ENCODE data around the gene INTS3.
"Not testable (repeated sequence)": the region's sequence is repeated elsewhere in the genome, so short reads cannot be mapped to it uniquely, and the experiment has no call there.

INTS3 gene

DNA sequence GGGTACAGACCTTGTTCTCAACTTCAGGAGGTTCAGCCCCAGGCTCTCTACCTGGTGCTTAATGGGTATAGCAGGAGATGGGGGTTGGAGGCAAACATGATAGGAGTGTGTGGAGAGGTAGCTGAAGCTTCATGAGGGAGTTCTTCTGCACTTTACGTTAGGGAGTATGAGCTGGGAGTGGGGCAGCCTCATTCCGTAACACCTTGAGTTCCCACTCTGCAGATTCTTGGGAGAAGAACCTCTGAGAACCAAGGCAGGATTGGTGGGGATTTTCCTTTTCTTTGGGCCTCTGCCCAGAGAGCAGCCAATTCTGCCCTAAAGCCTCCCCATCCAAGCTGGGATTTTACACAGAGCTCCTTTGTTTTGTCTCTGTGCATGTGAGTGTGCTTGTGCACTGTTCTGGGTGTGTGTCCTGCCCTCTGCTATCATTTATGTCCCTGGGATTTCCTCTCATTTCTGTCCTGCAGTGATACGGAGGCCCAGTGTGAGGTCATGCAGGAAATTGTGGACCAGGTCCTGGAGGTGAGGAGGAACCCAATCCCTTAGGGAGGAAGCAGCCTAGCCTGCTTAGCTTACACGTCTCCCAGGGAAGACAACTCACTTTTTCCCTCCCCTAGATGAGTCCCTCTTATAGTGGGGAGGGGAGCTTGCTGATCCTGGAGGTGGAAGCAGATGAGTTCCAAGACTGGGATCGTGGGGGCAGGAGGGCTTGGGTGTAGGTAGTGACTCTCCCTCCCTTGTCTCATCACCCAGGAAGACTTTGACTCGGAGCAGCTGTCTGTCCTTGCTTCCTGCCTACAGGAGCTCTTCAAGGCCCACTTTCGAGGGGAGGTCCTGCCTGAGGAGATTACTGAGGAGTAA is 35.7 kb downstream of the INTS3 start:
- no peak for DNase-seq

DNA sequence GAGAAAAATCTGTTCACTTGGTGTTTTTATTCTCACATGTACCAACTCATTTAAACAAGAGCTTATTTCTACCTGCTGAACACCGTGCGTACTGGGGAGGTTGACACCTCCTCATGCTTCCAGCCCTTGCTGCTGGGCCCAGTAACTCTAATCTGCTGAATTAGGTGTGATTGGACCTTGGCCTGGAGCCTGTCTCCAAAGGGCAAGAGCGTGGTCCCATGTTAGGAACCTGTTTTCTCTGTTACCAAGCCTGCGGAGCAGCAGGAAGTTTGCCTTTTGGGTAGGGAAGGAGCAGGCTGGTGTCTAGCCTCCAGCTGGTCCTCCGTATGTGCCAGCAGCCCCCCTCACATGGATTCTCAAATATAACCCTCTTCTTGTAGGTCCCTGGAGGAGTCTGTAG is 36.5 kb downstream of the INTS3 start:
- DNase-seq = no peak

DNA sequence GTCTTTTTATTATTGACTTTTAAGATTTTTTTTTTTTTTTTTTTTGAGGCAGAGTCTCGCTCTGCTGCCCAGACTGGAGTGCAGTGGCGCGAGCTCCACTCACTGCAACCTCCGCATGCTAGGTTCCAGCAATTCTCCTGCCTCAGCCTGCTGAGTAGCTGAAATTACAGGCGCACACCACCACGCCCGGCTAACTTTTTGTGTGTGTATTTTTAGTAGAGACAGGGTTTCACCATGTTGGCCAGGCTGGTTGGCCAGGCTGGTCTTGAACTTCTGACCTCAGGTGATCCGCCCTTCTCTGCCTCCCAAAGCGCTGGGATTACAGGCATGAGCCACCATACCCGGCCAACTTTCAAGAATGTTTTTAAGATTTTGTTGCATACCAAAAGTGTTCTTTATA is 38.8 kb downstream of the INTS3 start:
- not testable (repeated sequence) for DNase-seq

DNA sequence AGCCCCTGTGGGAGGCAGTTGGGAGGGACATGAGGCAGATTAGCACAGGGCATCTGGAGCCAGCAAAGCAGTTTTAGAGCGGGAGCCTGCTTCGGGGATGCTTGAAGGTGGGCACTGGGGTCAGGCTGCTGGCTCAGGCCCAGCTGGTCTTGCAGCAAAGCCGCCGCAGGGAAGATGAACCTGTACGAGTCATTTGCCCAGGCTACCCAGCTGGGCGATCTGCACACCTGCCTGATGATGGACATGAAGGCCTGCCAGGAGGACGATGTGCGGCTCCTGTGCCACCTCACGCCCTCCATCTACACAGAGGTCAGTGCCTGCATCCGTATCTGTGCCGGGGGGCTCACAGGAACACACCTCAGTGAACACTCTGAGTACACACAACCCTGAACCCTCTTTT is 39.7 kb downstream of the INTS3 start:
- DNase-seq = no peak

DNA sequence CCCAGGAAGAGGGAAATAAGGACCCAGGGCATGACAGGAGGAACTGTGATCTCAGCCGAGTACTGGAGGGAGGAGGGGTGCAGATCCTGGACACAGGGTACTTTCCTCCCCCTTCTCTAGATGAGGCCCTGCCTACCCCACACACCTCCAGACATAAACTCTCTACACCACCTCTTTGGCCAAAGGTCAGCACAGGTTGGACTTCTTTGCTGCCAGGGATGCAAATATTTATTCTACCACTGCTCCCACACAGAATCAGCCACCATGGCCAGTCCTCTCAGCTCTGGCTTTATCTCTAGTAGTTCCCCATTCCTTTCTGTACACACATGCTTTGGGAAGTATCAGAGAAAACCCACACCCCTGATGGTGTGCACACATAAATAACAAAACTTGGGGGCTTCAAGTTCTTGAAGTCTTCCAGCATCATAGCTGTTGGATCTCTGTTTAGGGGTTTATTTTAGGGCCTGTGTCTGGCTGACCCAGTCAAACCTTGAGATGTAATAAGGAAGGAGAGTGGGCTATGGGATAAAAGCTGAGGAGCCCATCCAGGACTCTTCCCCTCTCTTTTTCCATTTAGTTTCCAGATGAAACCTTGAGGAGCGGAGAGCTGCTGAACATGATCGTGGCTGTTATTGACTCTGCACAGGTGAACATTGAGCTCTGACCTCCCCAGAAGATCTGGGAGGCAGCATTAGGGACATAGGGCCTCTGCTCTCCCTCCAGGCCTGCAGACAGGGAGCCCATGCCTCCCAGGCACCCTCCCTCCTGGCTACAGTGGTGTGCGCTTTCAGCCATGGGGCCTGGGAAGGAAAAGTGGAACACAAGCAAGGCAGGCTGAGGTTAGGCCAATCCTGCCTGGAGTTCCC is 40.7 kb downstream of the INTS3 start:
- no peak for DNase-seq

DNA sequence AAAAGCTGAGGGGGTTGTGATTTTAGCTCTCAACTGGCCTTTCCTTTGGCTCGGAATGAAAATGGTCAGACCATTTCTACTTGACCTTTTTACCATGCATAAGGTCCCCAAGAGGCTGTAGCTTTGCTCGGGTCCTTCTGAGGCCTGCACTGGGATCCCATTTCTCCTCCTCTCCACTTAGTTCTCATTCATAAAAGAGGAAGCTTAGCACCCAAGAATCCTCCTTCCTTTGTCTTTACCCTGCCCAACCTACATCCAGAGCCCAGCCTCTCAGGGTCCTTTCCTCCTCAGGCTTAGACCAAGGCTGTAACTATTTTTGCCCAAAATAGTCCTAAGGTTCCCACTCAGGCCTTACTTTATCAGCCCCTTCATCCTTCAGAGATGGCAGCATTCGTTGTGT is 41.4 kb downstream of the INTS3 start:
- no peak for DNase-seq

DNA sequence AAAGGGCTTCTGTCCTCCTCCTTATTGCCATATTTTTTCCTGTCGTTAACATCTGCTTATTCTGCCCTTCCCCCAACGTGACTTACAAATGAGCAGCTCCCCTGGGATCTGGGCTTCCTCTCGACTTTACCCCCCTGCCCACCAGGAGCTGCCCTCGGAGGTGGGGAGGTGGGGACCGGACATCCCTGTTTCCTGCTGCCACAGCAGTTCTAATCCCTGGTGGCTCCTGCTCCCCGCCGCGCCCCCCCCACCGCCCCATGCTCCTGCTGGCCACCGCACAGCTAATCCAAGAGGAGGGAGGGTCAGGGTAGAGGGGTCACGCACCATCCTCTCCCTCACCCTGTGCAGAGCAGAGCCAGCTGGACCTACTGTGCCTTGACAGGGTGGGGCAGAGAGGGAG is 42.9 kb downstream of the INTS3 start:
- no peak for DNase-seq

DNA sequence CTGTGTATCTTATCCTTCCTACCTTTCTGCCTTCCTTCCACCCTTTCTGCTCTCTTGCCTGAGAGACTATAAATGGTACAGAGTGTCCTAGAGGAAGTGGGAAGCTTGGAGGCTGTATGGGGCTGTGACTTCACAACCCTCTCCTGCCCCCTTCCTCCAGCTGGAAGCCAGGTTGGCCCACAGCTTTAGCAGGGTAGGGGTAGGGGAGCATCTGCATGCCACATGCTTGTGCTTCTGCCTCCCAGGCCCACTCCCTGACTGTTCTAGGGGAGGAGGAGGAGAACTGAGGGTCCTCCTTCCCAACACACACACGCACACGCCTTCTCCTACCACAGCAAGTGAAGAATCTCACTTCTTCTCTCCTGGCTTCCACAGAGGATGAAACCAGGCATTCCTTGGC is 43.4 kb downstream of the INTS3 start:
- no peak for DNase-seq

DNA sequence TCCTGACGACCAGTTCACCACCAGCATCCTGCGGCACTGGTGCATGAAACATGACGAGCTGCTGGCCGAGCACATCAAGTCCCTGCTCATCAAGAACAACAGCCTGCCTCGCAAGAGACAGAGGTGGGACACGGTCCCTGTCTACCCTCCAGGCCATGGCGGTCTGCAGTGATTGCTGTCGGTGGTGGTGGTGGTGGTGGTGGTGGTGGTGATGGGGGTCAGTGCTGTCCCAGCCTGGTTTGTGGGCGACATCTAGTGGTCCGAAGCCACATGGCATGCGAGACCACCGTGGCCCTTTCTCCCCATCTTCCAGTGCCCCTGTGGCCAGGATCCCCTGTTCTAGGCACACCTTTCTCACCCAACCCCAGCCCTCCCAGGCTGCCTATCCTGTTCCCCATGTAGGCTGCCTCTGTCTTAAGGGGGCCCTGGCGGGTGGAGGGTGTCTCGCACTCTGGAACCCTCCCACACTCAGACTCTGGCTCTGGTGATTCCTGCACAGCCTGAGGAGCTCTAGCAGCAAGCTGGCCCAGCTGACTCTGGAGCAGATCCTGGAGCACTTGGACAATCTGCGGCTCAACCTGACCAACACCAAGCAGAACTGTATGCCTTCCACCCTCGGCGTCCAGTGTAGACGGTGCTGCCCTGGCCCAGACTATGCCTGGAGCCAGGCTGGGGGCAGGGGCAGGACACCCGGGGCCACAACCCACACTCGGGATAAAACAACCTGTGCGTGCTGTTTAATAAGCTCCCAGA is 44.2 kb downstream of the INTS3 start:
- no peak for DNase-seq

DNA sequence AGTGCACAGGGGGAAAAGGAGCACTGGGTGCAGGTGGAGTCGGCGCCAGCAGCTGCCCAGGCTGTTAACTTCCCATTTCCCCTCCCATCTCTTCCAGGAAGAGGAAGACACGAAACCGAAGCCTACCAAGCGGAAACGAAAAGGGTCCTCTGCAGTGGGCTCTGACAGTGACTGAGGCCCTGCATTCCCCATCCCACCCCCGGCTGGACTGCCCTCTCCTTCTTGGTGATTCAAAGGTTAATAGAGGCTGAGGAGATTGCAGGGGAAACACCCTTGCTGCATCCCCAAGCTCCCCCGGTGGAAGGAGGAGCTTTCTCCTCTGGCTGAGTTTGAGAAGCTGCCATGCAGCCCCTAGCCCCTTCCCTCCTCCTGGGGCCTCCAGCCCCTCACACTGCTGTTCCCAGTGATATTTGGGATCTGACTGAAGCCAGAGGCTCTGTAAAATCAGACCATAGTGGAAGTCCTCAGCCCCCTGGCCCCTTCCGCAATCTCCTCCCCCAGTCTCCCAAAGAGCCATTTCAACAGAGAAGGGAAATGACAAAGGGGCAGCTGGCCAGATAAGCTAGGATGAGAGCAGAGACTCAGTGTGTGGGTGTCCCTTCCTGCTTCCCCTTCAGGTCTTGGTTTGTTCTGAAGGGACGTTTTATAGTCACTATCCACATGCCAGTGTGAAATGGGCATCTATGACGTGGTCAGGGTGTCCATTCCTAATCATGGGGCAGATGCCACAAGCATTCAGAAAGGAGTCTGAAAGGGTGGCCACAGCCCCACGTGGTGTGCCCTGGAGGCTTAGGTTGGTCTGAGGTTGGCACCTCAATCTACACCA is 45.5 kb downstream of the INTS3 start:
- DNase-seq = no peak

DNA sequence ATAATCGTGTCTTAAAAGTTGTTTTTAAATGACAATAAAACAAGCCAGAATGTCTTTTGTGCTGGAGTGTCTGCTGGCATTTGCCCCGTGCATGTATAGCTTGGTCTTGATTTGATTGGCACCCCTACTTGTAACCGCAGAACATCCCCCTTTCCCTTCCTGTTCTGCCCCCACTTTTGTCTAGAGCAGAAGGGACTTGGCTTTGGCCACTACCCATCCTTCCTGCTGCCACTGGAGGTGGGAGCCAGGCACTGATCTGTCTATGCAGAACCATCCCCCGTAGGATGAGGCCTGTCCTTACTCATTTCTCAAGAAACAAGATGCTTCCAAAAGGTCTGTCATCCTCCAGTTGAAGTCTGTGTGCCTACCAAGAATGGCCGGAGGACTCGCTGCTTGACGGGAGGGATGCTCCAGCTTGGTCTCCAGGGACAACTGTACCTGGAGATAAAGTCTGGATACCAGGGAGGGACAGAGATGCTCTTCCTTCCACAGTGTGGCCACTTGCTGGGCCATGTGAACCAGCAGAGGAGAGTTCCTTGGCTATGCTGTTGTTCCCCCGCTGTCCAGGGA is 46.3 kb downstream of the INTS3 start:
- no peak for DNase-seq

DNA sequence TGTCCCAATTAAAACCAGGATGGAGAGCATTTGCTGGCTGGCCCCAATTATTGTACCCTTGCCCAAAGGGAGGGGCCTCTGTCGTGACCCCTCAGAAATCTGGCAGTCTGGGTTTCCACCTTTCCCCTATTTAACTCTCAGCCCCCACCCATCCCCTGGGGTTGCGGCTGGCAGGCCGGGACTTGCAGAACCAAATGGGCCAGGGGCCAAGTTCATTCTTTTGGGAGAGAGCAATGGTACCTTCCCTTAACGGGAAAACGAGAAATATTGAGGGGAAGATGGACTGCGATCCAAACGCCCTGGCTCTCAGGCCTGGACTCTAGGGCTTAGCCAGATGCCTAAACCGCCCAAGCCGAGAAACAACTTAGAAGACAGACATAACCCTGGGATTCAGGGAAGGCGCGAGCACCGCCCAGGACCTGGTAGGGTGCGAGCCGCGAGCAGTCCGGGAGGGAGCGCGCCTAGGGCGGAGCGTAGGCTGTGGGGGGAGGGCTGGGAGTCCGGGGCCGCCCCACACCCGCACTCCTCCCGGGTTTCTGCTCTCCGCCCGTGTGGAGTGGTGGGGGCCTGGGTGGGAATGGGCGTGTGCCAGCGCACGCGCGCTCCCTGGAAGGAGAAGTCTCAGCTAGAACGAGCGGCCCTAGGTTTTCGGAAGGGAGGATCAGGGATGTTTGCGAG is 47.1 kb downstream of the INTS3 start, which contains the start of gene SLC27A3:
TSS of gene SLC27A3 (plus strand) at position 628 of the 678 bp plus-strand sequence. CDS start 91 bp downstream, outside the sequence.
- DNase-seq = peak; percentile 87

DNA sequence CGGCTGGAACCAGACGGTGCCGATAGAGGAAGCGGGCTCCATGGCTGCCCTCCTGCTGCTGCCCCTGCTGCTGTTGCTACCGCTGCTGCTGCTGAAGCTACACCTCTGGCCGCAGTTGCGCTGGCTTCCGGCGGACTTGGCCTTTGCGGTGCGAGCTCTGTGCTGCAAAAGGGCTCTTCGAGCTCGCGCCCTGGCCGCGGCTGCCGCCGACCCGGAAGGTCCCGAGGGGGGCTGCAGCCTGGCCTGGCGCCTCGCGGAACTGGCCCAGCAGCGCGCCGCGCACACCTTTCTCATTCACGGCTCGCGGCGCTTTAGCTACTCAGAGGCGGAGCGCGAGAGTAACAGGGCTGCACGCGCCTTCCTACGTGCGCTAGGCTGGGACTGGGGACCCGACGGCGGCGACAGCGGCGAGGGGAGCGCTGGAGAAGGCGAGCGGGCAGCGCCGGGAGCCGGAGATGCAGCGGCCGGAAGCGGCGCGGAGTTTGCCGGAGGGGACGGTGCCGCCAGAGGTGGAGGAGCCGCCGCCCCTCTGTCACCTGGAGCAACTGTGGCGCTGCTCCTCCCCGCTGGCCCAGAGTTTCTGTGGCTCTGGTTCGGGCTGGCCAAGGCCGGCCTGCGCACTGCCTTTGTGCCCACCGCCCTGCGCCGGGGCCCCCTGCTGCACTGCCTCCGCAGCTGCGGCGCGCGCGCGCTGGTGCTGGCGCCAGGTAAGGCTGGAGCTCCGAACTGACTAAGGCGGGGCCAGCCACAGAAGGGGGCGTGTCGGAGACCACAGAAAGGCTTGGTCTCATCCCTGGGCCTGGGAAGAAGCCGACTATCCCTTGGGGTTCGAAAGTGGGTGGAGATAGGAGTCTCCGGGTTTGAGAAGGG is 47.8 kb downstream of the INTS3 start:
- DNase-seq = peak; percentile 87

DNA sequence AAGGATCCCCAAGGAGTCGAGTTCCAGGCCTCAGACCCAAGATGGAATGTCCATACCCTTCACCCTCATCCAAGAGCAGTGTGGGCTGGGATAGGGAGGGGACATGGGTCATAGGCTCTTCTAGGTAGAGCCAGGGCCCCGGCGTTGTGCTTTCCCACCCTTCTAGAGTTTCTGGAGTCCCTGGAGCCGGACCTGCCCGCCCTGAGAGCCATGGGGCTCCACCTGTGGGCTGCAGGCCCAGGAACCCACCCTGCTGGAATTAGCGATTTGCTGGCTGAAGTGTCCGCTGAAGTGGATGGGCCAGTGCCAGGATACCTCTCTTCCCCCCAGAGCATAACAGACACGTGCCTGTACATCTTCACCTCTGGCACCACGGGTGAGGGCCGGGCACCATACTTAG is 48.5 kb downstream of the INTS3 start:
- DNase-seq = no peak

DNA sequence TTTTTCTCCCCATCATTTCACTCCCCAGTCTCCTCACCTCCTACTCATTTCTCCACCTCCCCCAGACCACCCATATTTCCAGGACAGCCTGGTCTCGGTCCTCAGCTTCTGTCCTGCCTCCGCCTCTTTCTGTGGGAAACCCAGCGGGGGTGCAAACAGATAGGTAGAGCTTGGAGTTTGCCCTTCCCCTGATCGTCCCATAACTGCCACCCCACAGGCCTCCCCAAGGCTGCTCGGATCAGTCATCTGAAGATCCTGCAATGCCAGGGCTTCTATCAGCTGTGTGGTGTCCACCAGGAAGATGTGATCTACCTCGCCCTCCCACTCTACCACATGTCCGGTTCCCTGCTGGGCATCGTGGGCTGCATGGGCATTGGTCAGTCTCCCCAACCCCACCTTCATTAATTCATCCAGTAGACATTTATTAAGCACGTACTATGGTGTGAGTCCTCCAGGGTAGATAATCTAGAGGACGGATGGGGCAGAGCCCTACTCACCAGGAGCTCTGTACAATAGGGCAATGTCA is 49.1 kb downstream of the INTS3 start:
- DNase-seq = no peak

DNA sequence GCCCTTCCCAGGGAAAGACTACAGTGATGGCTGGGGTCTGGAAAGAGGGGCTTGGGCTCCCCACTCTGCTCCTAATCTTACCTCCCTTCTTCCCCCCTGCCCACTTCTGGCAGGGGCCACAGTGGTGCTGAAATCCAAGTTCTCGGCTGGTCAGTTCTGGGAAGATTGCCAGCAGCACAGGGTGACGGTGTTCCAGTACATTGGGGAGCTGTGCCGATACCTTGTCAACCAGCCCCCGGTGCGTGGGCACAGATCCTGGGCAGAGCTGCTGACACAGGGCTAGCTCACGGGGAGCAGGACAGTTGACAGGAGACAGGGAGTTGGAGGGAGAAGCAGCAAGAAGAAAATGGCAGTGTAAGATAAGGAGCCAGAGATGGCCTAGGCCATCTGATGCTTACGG is 49.8 kb downstream of the INTS3 start:
- DNase-seq = no peak

DNA sequence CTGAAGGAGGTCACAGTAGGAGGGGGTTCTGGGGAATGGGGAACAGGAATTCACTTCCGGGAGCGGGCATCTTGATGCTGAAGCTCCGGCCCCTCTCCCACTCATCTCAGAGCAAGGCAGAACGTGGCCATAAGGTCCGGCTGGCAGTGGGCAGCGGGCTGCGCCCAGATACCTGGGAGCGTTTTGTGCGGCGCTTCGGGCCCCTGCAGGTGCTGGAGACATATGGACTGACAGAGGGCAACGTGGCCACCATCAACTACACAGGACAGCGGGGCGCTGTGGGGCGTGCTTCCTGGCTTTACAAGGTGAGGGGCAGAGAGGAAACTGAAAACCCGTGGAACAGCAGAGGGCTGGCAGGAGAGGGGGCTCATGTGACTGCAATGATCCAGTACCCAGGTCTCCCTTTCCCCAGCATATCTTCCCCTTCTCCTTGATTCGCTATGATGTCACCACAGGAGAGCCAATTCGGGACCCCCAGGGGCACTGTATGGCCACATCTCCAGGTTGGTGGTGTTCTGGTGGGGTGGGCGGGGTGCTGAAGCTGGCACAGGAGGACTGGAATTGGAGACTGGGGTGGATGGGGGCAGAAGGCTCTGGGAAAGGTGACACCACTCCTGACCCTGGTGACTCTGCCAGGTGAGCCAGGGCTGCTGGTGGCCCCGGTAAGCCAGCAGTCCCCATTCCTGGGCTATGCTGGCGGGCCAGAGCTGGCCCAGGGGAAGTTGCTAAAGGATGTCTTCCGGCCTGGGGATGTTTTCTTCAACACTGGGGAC is 50.4 kb downstream of the INTS3 start:
- DNase-seq = no peak

DNA sequence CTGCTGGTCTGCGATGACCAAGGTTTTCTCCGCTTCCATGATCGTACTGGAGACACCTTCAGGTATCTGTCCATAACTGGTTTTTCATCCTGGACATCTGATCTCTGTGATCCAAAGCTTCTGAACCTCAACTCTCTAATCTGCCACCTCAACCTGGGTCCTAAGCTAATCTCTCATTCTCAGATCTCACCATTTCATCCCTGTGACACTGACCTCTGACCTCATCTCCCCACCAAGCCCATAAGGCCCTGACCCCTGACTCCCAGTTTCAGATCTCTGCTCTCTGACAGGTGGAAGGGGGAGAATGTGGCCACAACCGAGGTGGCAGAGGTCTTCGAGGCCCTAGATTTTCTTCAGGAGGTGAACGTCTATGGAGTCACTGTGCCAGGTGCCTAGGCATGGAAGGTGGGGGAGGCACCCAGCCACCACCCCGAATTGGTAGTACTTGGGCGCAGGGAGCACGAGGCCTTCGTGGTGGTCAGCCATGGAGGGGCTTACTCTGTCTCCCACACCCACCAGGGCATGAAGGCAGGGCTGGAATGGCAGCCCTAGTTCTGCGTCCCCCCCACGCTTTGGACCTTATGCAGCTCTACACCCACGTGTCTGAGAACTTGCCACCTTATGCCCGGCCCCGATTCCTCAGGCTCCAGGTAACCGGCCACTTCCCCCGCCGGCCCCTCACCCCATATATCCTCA is 51.1 kb downstream of the INTS3 start:
- no peak for DNase-seq
